ENCODE results near the gene CCDC33. TPM values are rescaled to one million over a fixed set of nuclear protein-coding genes. Genes with fewer than 3 reads are reported as not detected.

CCDC33 gene
- total and polyA plus RNA-seq, 2 donors (not counting 3 experiments of a cell fraction or from before 2014, with no cell fraction given), result not detected

DNA sequence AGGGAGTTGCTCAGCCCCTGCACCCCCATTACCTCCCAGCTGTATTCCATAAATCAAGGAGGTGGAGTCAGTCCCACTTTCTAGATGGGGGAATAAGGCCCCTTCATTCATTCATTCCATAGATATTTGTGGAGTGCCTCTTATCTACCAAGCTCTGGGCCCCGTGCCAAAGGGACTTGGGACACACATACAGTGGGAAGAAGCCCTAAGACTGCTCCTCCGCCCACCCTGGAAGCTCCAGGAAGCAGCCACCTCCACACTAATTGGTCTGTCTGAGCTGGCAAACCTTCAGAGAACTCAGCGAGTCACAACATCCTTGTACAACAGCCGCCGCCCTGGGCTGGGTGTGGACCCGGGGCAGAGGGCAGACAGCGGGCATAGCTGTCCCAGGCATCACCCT lies 40.0 kb upstream of the CCDC33 start:
- BruUV-seq (replicated peaks), result no TSS peak
- CTCF ChIA-PET, result interaction anchor here (1.0 to 1.5 kb wide), 2 partner anchors 22 to 25 kb away, joined by 3 read pairs; partner anchors contain the start of gene ISLR
- H4K20me1 ChIP-seq (replicated peaks; ENCODE audit: control insufficient read depth, extremely low read depth, insufficient read depth, low read length), result no peaks in the 10 kb centered on the region
- DNase-seq (ENCODE audit: low read depth, low spot score) (no peak), FAIRE-seq (no peak)
- intact Hi-C loops (cut with micrococcal nuclease) (no loop called here), dilution Hi-C loops (cut with MboI; ENCODE audit: extremely low pct_ligation_motif_present, low sequenced_read_pairs) (no loop called here)
- no peaks in the 10 kb centered on the region for H3K27me3 ChIP-seq (ENCODE audit: control insufficient read depth in 2 of 2, insufficient read depth in 2 of 2, low read length in 2 of 2)
- no peaks in the 10 kb centered on the region for H3K79me2 ChIP-seq (ENCODE audit: control insufficient read depth, insufficient read depth, low read length)
- POLR2A ChIA-PET, result no interaction called here
- H3K4me2 ChIP-seq (ENCODE audit: insufficient read depth, low read length), result no peak overlapping the region
- peaks cover 3% of the 10 kb centered on the region for H3K4me1 ChIP-seq (ENCODE audit: control insufficient read depth, extremely low read depth, insufficient read depth, low read length)
- H3K4me3 ChIP-seq (replicated peaks in 1 of 3; ENCODE audit: insufficient read depth in 1 of 3, low read depth in 1 of 3, low read length in 3 of 3), result no peak overlapping the region
- H3K9me1 ChIP-seq (replicated peaks; ENCODE audit: control insufficient read depth, extremely low read depth, insufficient read depth, low read length), result no peaks in the 10 kb centered on the region
- H3K9me3 ChIP-seq (replicated peaks; ENCODE audit: control insufficient read depth, insufficient read depth, low read length), result no peaks in the 10 kb centered on the region
- TF ChIP-seq FOS (IDR thresholded peaks at IDR 0.05; ENCODE audit: borderline replicate concordance, insufficient read depth, low read length) (no peak), GATA2 (IDR thresholded peaks at IDR 0.05; ENCODE audit: insufficient read depth, insufficient read length, low read depth, low read length) (no peak), POLR2AphosphoS5 (IDR thresholded peaks at IDR 0.05; ENCODE audit: insufficient read depth, low read depth, low read length) (no peak), EZH2 (IDR thresholded peaks at IDR 0.05; ENCODE audit: borderline replicate concordance, low read depth, low read length, severe bottlenecking) (no peak), JUN (IDR thresholded peaks at IDR 0.05; ENCODE audit: borderline replicate concordance, insufficient read depth, insufficient read length, low read depth) (no peak)
- TF ChIP-seq, protein P1, sequence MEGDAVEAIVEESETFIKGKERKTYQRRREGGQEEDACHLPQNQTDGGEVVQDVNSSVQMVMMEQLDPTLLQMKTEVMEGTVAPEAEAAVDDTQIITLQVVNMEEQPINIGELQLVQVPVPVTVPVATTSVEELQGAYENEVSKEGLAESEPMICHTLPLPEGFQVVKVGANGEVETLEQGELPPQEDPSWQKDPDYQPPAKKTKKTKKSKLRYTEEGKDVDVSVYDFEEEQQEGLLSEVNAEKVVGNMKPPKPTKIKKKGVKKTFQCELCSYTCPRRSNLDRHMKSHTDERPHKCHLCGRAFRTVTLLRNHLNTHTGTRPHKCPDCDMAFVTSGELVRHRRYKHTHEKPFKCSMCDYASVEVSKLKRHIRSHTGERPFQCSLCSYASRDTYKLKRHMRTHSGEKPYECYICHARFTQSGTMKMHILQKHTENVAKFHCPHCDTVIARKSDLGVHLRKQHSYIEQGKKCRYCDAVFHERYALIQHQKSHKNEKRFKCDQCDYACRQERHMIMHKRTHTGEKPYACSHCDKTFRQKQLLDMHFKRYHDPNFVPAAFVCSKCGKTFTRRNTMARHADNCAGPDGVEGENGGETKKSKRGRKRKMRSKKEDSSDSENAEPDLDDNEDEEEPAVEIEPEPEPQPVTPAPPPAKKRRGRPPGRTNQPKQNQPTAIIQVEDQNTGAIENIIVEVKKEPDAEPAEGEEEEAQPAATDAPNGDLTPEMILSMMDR (IDR thresholded peaks at IDR 0.05; ENCODE audit: extremely low read depth in 1 of 2, insufficient read depth in 1 of 2, low read depth in 1 of 2, low read length in 2 of 2), result no peak
- no peak overlapping the region for H2AFZ ChIP-seq (ENCODE audit: low read depth, low read length)
- no peaks in the 10 kb centered on the region for H3K36me3 ChIP-seq (ENCODE audit: control insufficient read depth in 2 of 2, extremely low read depth in 1 of 2, insufficient read depth in 2 of 2, low read length in 2 of 2)
- H3K9ac ChIP-seq (replicated peaks; ENCODE audit: extremely low read depth, insufficient read depth, low read length), result no peak overlapping the region
- no peak overlapping the region for H3K27ac ChIP-seq (ENCODE audit: insufficient read depth, low read depth, low read length)

All from endothelial cell of umbilical vein (primary cell).